ENCODE data around the gene DIAPH2.

- no peak for TF ChIP-seq CTCF (IDR thresholded peaks at IDR 0.05)
- TF ChIP-seq POLR2A (IDR thresholded peaks at IDR 0.05) = no peak
Measured at GRCh38 chrX:96764864-96765263, 80.2 kb downstream of the DIAPH2 start.

Data from body of pancreas (tissue), 4 donors.